Mononuclear cell (primary cell): ENCODE data around the gene ATXN1L. TPM values are rescaled to one million over a fixed set of nuclear protein-coding genes. Genes with fewer than 3 reads are reported as not detected.
"Not testable (repeated sequence)": the region's sequence is repeated elsewhere in the genome, so short reads cannot be mapped to it uniquely, and the experiment has no call there.

Source experiments
- H3K27me3 ChIP-seq: 2 replicates; pipeline ENCODE4 v1.6.0; 2011; ENCODE audit warnings: low read length, control low read depth; ENCODE audit not compliant: insufficient read depth
- H3K4me1 ChIP-seq: 2 replicates; pipeline ENCODE4 v1.5.1; 2011; ENCODE audit warnings: mild to moderate bottlenecking, low read length, control low read depth; ENCODE audit not compliant: insufficient read depth
- H3K4me3 ChIP-seq: 2 replicates; pipeline ENCODE4 v1.5.1; 2011; ENCODE audit warnings: mild to moderate bottlenecking, low read length, moderate library complexity
- H3K9me3 ChIP-seq: 2 replicates; pipeline ENCODE4 v1.5.1; 2011; ENCODE audit warnings: low read depth, mild to moderate bottlenecking, control low read depth, low read length
- total RNA-seq: library from RNA; depleted of rRNA; stranded (reverse); fragments of >200 nt; gene quantifications from one replicate; pipeline ENCODE4 v1.2.3, GENCODE V29; 2012

The ATXN1L gene
- total RNA-seq, 1 donor, result 41.0 TPM

- H3K4me3 ChIP-seq, H3K4me1 ChIP-seq, H3K9me3 ChIP-seq, H3K27me3 ChIP-seq: not testable (repeated sequence)
These were observed 21.4 kb downstream of the ATXN1L start for GRCh38 chr16:71867175-71867574.

- Histone ChIP-seq H3K4me1 (no peaks in the 10 kb centered on the region), H3K9me3 (no peaks in the 10 kb centered on the region), H3K27me3 (no peaks in the 10 kb centered on the region), H3K4me3 (no peak overlapping the region)
These were observed 22.2 kb downstream of the ATXN1L start for GRCh38 chr16:71867939-71868338.

DNA sequence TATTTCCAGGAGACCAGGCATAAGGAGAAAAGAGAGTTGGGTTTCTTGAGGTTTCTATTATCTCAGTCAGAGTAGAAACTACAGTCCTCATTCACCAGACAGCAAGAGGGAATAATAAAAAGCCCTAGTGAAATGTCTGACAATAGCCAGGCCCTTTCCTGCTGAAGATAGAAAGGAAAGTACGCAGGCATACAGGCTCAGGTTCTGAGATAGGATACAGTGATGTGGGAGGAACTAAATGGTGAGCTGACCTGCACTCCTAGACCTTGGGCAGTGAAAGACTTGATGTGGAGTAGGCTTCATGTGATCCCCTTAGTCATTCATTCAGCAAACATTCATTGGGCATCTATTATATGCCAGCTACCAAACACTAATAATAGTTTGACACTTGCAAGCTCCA lies 23.3 kb downstream of the ATXN1L start:
- Histone ChIP-seq H3K4me3 (no peak overlapping the region), H3K27me3 (no peaks in the 10 kb centered on the region)

DNA sequence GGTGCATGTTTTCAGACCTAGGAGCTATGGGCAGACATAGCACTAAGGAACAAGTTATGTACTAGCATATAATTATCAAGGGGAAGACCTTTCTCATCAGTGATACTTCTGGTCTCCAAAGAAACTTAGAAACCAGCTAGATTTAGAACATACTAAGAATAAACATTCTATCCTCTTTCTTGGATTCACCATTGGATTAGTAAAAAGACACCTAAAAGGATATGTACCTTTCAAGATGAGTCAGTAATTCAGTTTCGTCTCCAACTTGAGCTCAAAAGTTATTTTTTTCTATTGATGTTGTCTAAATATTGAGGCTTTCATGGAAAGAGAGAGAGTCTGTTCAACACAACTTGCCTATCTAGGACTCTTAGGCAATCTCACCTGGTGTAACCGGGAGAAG lies 25.0 kb downstream of the ATXN1L start:
- no peak overlapping the region for H3K4me3 ChIP-seq
- no peaks in the 10 kb centered on the region for H3K27me3 ChIP-seq
- H3K4me1 ChIP-seq, result no peaks in the 10 kb centered on the region
- no peaks in the 10 kb centered on the region for H3K9me3 ChIP-seq

More for the DNA sequence above, 23.3 kb downstream of the ATXN1L start:
- Histone ChIP-seq H3K4me1 (no peaks in the 10 kb centered on the region), H3K9me3 (no peaks in the 10 kb centered on the region)

- Histone ChIP-seq H3K4me1 (no peaks in the 10 kb centered on the region), H3K27me3 (no peaks in the 10 kb centered on the region), H3K9me3 (no peaks in the 10 kb centered on the region), H3K4me3 (no peak overlapping the region)
These were observed 27.4 kb downstream of the ATXN1L start for GRCh38 chr16:71873199-71873598.

- H3K27me3 ChIP-seq, result no peaks in the 10 kb centered on the region
- no peak overlapping the region for H3K4me3 ChIP-seq
- H3K9me3 ChIP-seq, result no peaks in the 10 kb centered on the region
- H3K4me1 ChIP-seq, result peaks cover 33% of the 10 kb centered on the region
These were observed 33.1 kb downstream of the ATXN1L start for GRCh38 chr16:71878911-71879310.

DNA sequence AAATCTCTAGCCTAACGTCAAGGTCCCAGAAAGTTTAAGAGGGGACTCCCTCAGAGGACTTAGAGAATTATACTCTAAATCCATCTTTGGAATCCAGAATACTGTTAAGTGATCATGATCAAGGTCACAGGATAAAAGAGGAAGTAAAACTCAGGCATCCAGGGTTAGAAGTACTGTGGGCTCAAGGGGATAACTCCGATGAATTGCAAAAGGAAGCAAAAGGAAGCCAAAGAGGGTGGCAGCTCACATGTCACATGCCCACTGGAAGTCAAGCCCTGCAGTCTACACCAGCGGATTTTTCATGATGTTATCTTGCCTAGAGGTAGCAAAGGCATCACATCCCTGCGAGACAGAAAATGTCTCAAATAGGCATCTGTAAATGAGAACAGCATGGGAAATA lies 34.4 kb downstream of the ATXN1L start:
- Histone ChIP-seq H3K4me1 (peaks cover 41% of the 10 kb centered on the region), H3K27me3 (no peaks in the 10 kb centered on the region), H3K9me3 (no peaks in the 10 kb centered on the region), H3K4me3 (no peak overlapping the region)

DNA sequence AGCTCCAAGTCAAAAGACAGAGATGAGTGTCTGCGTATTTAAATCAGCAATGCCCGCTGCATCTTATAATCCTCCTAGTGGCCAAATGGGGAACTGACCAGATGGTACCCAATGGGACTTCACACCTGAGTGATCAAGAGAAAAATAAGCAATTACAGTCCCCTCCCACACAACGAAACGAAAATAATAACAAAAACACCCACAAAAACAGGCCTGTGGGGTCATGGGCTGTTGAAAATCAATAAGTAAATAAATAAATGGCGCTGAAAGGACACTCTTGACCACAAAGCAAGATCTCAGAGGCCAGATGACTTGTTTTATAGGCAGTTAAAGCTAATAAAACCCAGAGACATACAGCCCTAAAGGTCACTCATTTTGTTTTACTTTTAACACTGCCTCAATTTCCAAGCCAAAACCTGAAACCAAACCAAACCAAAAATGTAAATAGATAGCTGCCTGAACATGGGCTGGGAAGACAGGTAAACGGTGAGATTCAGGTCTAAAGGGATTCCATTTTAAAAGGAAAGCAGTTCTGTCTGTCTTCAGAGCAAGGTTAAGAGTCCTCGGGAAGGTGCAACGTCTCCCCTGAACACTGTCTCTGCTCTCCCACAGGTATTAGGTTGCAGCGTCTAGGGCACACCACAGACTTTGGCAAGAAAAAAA lies 36.9 kb downstream of the ATXN1L start:
- Histone ChIP-seq H3K9me3 (no peaks in the 10 kb centered on the region), H3K4me1 (peaks cover 44% of the 10 kb centered on the region), H3K27me3 (no peaks in the 10 kb centered on the region), H3K4me3 (peak overlapping the region; percentile 76)

- peak overlapping the region; percentile 76 for H3K4me3 ChIP-seq
- no peaks in the 10 kb centered on the region for H3K9me3 ChIP-seq
- no peaks in the 10 kb centered on the region for H3K27me3 ChIP-seq
- H3K4me1 ChIP-seq, result peaks cover 44% of the 10 kb centered on the region
These were observed 37.5 kb downstream of the ATXN1L start for GRCh38 chr16:71883168-71883848.

DNA sequence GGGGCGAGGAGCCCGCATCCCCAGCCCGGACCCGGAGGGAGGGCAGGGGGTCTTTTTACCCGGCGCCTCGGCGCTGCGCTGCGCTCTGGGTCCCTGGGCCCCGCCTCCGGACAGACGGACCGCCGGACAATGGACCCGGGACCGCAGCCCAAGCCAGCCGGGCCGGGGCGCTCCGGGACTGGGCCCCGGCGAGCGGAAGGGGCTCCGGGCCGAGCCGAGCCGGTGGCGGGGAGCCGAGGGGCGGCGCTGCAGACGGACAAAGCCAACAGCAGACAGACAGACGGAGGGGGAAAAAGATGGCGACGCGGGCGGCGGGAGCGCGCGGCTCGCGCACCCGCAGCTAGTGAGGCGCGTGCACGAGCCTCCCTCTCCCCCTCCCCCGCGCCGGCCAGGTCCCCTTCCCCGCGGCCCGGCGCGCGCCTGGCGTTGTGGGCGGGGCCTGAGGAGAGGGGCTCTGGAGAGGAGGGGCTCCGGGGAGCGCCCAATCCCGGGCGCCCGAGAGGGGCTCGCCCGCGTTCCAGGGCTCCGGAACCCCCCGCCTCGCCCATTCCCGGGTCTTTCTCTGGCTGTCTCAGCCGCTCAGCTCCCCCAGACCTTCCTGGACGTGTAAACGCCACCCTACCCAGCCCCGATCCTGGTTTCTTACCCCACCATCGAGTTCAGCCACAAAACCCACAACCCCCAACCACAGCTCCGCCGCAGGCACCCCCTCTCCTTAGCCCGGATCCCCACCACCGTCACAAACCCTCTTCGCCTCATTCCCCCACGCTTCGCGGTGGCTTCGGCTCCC lies 38.3 kb downstream of the ATXN1L start, which contains the start of gene ZNF821:
Gene ZNF821 (minus strand): TSS at position 334 of the 790 bp plus-strand sequence. CDS start 4,236 bp downstream, outside the sequence.
- Histone ChIP-seq H3K27me3 (no peaks in the 10 kb centered on the region), H3K4me1 (peaks cover 44% of the 10 kb centered on the region), H3K9me3 (no peaks in the 10 kb centered on the region), H3K4me3 (peak within 1 kb of the TSS; percentile 76)

- Histone ChIP-seq H3K4me1 (peaks cover 41% of the 10 kb centered on the region), H3K27me3 (no peaks in the 10 kb centered on the region), H3K9me3 (no peaks in the 10 kb centered on the region), H3K4me3 (no peak overlapping the region)
These were observed 39.5 kb downstream of the ATXN1L start for GRCh38 chr16:71885261-71885650.

- Histone ChIP-seq H3K4me3 (no peak overlapping the region), H3K4me1 (peaks cover 18% of the 10 kb centered on the region), H3K27me3 (no peaks in the 10 kb centered on the region), H3K9me3 (no peaks in the 10 kb centered on the region)
These were observed 43.4 kb downstream of the ATXN1L start for GRCh38 chr16:71889147-71889546.

GRCh38 chr16:71893888-71894228 lies 48.1 kb downstream of the ATXN1L start:
- no peaks in the 10 kb centered on the region for H3K9me3 ChIP-seq
- peaks cover 37% of the 10 kb centered on the region for H3K4me1 ChIP-seq
- H3K27me3 ChIP-seq, result no peaks in the 10 kb centered on the region
- H3K4me3 ChIP-seq, result peak overlapping the region; percentile 99

DNA sequence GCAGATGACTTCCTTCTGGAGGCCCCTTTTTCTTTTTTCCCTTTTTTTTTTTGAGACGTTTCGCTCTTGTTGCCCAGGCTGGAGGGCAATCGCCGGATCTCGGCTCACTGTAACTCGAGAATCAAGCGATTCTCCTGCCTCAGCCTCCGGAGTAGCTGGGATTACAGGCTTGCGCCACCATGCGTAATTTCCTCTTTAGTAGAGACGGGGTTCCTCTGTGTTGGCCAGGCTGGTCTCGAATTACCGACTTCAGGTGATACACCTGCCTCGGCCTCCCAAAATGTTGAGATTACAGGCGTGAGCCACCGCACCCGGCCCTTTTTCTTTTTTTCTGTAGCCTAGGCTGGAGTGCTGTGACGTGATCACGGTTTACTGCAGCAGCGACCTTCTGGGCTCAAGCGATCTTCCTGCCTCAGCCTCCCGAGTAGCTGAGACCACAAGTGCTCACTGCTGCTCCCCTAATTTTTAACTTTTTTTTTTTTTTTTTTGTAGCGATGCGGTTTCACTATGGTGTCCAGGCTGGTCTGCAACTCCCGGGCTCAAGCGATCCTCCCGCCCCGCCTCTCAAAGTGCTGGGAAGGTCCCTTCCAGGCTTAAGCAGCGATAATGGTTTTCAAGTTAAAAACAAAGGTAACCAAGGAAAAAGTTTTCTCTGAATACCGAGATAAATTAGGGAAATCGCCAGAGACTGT lies 48.6 kb downstream of the ATXN1L start:
- Histone ChIP-seq H3K27me3 (no peaks in the 10 kb centered on the region), H3K4me3 (peak overlapping the region; percentile 99), H3K4me1 (peaks cover 41% of the 10 kb centered on the region), H3K9me3 (no peaks in the 10 kb centered on the region)
